ENCODE measurements around the gene CIROP. TPM values are rescaled to one million over a fixed set of nuclear protein-coding genes. Genes with fewer than 3 reads are reported as not detected.

The CIROP gene
- total RNA-seq, 4 donors from 2014 or later: 0.38 TPM; not detected in 3

- H3K27ac ChIP-seq: peak overlapping the region; percentile 17 to 81 (median 78)
- H3K36me3 ChIP-seq: peaks cover 17 to 100% (median 75%) of the 10 kb centered on the region in 3 donors
- DNase-seq: no peak
- no peaks in the 10 kb centered on the region for H3K27me3 ChIP-seq
- no peaks in the 10 kb centered on the region for H3K9me3 ChIP-seq
- peaks cover 4 to 39% (median 17%) of the 10 kb centered on the region in 3 donors for H3K4me1 ChIP-seq
- intact Hi-C loops (cut with DNase I): no loop called here
- 89 to 100% methylated on average over 1 to 2 of the region's 2 CpGs for WGBS, 2 donors
- H3K4me3 ChIP-seq: no peak overlapping the region
- TF ChIP-seq CTCF (IDR thresholded peaks at IDR 0.05) (no peak), POLR2A (IDR thresholded peaks at IDR 0.05) (no peak)
Measured at GRCh38 chr14:23079716-23080115, 25.1 kb downstream of the CIROP start.

- no peaks in the 10 kb centered on the region for H3K9me3 ChIP-seq
- WGBS, 2 donors: 0 to 8% methylated on average over 2 of the region's 2 CpGs
- H3K4me1 ChIP-seq: peaks cover 4 to 39% (median 17%) of the 10 kb centered on the region in 3 donors
- peaks cover 17 to 100% (median 67%) of the 10 kb centered on the region in 3 donors for H3K36me3 ChIP-seq
- peak overlapping the region; percentile 17 to 81 (median 78) for H3K27ac ChIP-seq
- H3K27me3 ChIP-seq: no peaks in the 10 kb centered on the region
- intact Hi-C loops (cut with DNase I): no loop called here
- TF ChIP-seq CTCF (IDR thresholded peaks at IDR 0.05): no peak
- H3K4me3 ChIP-seq: no peak overlapping the region
- DNase-seq: no peak
Measured at GRCh38 chr14:23078692-23079116, 26.1 kb downstream of the CIROP start.

GRCh38 chr14:23077962-23078361, 26.8 kb downstream of the CIROP start:
- H3K4me1 ChIP-seq: peaks cover 4 to 43% (median 17%) of the 10 kb centered on the region in 3 donors
- no peak for DNase-seq
- no peak for TF ChIP-seq POLR2A (IDR thresholded peaks at IDR 0.05)
- H3K27ac ChIP-seq: peak overlapping the region; percentile 17 to 81 (median 78)
- no peaks in the 10 kb centered on the region for H3K9me3 ChIP-seq
- 72 to 81% methylated on average over 5 of the region's 5 CpGs for WGBS, 2 donors
- no peaks in the 10 kb centered on the region for H3K27me3 ChIP-seq
- no peak overlapping the region for H3K4me3 ChIP-seq
- intact Hi-C loops (cut with DNase I): no loop called here
- H3K36me3 ChIP-seq: peaks cover 20 to 100% (median 61%) of the 10 kb centered on the region in 3 donors

GRCh38 chr14:23076785-23077408, 27.9 kb downstream of the CIROP start:
- H3K4me3 ChIP-seq: no peak overlapping the region
- H3K27me3 ChIP-seq: no peaks in the 10 kb centered on the region
- TF ChIP-seq CTCF (IDR thresholded peaks at IDR 0.05) (peak; percentile 33 to 59 (median 46)), POLR2A (IDR thresholded peaks at IDR 0.05) (no peak)
- peaks cover 11 to 54% (median 25%) of the 10 kb centered on the region in 3 donors for H3K4me1 ChIP-seq
- intact Hi-C loops (cut with DNase I): no loop called here
- no peak for DNase-seq
- H3K36me3 ChIP-seq: peaks cover 21 to 99% (median 55%) of the 10 kb centered on the region in 3 donors
- peak overlapping the region in 2 of 4 donors; percentile 77 to 81 for H3K27ac ChIP-seq
- H3K9me3 ChIP-seq: no peaks in the 10 kb centered on the region
- WGBS, 2 donors: 60 to 62% methylated on average over 5 of the region's 5 CpGs

- DNase-seq: no peak
- H3K27me3 ChIP-seq: no peaks in the 10 kb centered on the region
- 100% methylated on average over 1 of the region's 1 CpG for WGBS, 2 donors
- no peak overlapping the region for H3K4me3 ChIP-seq
- H3K9me3 ChIP-seq: no peaks in the 10 kb centered on the region
- no peak overlapping the region for H3K27ac ChIP-seq
- no peak for TF ChIP-seq CTCF (IDR thresholded peaks at IDR 0.05)
- TF ChIP-seq POLR2A (IDR thresholded peaks at IDR 0.05): no peak
- peaks cover 21 to 79% (median 39%) of the 10 kb centered on the region in 3 donors for H3K36me3 ChIP-seq
- intact Hi-C loops (cut with DNase I): no loop called here
- H3K4me1 ChIP-seq: peaks cover 23 to 68% (median 39%) of the 10 kb centered on the region in 3 donors
Measured at GRCh38 chr14:23074906-23075305, 29.9 kb downstream of the CIROP start.
